ENCODE results near the gene SBF2.

Gene SBF2

DNA sequence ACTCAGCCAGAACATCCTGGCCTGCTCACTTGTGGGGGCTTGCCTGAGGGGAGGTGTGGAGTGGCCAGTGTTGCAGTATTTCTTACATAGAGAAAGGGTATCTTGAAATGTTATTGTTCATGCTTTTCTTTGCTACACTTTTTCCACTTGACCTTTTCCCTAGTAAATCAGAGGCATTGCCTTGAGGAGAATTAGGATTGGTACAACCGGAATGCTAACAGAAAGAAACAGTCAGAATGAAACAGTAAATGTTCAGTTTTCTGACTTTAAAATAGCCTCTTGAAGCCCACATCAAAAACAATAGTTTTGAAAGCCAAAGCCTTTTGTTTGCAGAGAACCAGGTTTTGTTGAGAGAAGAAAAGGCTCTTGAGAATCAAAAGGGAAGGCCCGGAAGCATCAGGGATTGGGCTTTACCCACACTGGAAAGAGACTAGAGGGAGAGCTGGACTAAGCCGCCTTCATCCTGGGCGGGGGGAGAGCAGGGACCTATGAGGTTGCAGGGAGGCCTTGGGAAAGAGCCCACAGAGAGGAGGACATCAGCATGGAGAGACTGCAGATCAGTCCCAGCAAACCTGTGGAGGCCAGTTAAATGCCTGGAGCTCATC lies 23.2 kb upstream of the SBF2 start:
- no peak for DNase-seq

DNA sequence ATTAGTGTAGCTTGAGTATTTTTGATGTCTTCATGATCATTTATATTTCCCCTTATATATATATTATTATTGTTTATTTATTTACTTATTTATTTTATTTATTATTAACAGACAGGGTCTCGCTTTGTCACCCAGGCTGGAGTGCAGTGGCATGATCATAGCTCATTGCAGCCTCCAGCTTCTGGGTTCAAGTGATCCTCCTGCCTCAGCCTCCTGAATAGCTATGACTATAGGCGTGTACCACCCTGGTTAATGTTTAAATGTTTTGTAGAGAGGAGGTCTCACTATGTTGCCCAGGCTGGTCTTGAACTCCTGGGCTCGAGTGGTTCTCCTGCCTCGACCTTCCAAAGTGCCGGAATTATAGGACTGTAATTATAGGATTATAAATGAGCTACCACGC lies 21.1 kb upstream of the SBF2 start:
- DNase-seq = no peak

DNA sequence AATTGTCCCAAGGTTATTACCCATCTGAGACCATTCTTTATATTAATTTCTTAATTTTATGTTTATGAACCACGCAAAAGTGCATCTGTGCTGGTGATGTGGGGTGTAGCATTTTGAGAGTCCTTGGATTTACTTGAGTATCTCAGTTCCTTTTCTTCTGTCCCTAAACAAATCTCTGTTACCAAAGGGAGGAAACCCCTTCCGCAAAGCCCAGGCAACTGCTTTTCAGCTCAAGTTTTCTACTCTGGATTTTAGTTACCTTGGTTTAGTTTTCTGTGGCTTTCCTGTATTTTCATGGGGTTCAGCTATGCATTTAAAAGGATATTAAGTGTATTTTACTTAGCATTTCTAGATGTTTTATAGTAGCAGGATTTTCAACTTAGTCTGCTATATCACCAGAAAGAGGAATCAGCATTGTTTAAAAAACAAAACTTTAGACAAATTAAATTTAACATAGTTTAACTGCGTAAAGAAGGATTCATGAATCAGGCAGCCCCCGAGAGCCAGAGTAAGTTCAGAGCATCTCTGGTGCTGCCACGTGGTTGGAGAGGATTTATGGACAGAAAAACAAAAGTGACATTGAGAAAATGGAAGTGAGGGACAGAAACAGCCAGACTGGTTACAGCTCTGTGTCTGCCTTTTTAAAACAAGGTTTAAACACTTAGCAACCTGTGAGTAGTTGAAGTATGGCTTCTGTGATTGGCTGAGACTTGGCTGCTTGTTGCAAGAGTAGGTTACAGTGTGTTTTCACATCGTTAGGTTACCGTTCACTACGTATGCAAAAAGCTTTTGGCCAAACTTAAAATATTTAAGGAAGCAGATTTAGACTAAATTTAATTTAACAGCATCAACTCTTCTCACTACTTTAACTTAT lies 20.4 kb upstream of the SBF2 start:
- DNase-seq = peak in 1 of 5 experiments; percentile 80

DNA sequence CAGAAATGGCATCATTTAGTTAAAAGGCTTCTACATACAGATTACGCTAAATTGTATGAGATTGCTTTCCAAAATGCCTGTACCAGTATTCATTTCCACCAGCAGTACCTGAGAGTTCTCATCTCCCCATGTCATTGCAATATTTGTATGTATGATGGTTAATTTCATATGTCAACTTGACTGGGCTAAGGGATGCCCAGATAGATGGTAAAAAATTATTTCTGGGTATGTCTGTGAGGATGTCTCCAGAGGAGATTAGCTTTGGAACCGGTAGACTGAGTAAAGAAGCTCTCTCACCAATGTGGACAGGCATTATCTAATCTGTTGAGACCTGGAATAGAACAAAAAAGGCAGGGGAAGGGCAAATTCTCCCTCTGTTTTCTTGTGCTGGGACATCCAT lies 17.8 kb upstream of the SBF2 start:
- no peak for DNase-seq

DNA sequence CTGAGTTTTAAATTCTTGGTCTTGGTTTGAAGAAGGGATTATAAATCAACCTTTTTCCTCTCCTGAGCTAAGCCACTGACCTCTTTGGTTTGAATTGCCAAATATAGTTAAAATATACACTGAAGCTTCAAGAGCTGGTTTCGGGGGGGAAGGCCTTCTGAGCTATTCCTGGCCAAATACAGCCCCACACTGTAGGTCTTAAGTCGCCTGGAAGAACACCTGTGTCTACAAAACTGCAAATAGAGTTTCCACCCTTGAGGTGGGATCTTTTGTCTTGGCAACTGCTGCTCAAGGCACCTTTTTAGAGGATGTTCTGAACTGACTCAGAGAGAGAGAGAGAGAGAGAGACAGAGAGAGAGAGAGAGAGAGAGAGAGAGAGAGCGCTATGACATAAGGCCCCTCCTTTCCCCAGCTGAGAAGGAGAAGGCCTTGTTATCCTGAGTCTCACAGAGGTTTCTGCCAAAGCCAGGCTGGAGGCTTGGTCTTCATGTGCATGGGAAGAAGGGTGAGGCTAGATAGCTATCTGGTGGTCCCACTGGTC lies 16.4 kb upstream of the SBF2 start:
- peak in 1 of 5 experiments; percentile 25 for DNase-seq

DNA sequence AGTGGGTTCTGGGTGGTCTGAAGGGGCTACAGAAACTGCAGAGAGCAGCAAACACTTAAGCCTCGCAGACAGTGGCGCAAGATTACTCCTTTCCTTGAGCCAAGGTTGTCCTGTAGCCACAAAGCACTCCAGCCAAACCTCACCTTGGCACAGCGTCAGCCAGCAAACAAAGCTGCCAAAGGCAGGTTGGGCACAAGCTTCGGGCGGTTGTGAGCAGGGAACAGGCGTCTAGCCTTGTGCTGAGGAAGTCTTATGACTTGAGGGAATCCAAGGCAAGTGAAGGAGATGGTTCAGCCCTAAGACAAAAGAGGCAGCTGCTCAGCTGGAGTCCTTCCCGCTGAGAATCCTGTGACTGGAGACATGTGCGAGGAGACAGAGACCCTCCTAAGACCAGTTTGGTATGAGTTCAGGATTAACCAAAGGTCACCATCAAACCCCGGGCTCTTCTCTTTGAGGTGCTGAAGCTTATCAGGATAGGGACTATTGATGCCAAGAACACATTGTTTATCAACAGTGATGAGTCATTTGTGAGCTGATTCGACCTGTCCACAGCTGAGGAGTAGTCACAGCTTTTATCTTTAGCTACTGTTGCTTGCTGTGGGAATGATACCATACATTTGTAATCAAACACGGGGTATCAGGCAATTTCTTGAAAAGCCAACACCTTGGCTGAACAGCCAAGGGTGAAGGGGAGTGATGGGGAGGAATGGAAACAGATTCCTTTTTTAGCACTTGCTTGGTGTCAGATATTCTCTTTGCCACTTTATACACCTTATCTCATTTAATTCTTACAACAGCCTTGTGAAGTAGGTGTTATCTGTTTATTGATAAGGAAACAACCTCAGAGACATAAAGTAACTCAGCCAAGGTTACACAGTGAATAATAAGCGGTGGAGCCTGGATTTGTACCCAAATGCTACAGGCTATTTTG lies 15.4 kb upstream of the SBF2 start:
- no peak for DNase-seq

DNA sequence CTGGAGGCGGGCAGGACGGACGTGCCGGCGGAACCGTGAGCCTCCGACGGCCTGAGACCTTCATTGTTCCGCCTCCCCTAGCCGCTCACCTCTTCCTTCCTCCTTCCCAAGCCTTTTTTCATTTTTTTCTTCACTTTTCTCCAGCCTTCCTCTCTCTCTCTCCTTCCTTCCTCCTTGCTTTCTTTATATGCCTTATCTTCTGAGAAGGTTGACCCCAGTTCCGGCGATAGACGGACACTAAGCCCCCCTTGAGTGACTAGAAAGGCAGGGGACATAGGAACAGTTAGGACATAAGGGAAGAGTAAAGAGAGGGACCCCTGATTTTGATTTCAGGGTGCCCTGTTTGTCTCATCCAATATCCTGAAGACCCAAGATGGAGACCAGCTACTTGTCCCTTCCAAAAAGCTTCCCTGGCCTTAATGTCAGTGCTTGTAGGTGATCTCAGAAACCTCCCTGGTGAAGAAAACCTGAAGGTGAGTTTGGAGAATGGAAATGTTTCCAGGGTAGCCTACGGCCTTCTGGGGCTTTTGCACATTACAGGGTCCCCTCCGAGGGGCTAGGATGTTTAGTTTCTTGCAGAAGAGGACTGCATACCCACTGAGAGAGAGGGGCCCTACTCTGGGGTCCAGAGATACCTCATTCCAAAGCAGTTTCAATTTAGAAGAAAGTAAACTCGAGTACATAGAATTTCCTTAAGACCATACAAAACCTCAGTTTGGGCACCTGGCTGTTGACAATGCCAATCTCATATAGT lies 14.4 kb upstream of the SBF2 start:
- DNase-seq = no peak

DNA sequence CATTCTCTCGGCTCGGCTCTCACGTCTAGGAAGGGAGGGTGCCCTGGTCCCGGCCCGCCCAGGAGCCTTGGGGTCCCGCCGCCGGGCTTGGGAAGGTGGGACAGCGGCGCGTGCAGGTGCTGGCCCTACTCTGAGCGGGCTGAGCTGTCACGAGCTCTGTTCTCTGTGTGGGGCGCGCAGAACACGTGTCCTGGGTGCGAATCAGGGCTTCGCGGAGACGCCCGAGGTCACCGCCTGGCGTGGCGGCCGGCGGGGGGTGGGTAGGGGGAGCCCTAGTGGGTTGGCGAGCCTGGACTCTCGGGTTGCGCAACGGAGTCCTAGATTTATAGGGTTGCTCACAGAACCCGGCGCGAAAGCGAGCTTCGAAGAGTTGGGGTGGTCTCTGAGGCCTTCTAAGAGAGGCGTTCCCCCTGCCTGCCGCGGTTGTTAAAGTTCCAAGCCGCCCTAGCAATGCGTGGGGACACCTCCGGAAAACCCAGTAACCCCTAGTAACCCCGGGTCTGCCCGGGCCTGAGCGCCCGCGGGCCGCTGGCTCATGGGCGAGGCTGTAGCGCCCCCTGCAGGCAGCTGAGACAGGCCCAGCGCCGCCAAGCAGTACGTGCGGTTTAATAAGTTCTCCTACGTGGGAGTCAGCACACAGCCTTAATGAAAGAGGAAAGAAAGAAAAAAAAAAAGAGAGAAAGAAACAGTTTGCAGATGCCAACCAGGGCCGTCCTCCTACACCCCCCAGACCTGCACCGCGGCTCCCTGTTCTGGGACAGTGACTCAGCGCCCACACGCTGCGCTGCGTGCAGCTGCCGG lies 13.6 kb upstream of the SBF2 start:
- DNase-seq = peak; percentile 70 to 87 (median 71)

DNA sequence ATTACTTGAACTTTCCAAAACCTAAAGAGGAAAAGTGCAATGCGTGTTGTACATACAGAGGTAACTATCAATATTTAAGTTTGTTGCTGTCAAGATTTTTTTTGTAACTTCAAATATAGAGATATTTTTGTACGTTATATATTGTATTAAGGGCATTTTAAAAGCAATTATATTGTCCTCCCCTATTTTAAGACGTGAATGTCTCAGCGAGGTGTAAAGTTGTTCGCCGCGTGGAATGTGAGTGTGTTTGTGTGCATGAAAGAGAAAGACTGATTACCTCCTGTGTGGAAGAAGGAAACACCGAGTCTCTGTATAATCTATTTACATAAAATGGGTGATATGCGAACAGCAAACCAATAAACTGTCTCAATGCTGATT lies 13.0 kb upstream of the SBF2 start:
- DNase-seq = no peak

DNA sequence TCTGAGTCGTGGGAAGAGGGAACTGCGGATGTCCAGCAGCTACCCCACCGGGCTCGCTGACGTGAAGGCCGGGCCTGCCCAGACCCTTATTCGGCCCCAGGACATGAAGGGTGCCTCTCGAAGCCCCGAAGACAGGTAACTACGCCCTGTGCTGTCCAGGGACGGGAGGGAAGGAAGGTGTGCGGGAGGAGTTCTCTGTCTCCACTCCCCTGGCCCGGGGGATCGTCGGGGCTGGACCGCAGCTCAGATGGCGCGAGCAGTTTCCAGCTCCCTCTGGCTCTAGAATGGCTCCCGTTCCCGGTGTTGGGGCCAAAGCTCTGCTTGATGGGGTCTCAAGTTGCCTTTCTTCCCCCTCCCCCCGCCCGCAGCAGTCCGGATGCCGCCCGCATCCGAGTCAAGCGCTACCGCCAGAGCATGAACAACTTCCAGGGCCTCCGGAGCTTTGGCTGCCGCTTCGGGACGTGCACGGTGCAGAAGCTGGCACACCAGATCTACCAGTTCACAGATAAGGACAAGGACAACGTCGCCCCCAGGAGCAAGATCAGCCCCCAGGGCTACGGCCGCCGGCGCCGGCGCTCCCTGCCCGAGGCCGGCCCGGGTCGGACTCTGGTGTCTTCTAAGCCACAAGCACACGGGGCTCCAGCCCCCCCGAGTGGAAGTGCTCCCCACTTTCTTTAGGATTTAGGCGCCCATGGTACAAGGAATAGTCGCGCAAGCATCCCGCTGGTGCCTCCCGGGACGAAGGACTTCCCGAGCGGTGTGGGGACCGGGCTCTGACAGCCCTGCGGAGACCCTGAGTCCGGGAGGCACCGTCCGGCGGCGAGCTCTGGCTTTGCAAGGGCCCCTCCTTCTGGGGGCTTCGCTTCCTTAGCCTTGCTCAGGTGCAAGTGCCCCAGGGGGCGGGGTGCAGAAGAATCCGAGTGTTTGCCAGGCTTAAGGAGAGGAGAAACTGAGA lies 12.2 kb upstream of the SBF2 start:
- peak in 1 of 5 experiments; percentile 26 for DNase-seq

DNA sequence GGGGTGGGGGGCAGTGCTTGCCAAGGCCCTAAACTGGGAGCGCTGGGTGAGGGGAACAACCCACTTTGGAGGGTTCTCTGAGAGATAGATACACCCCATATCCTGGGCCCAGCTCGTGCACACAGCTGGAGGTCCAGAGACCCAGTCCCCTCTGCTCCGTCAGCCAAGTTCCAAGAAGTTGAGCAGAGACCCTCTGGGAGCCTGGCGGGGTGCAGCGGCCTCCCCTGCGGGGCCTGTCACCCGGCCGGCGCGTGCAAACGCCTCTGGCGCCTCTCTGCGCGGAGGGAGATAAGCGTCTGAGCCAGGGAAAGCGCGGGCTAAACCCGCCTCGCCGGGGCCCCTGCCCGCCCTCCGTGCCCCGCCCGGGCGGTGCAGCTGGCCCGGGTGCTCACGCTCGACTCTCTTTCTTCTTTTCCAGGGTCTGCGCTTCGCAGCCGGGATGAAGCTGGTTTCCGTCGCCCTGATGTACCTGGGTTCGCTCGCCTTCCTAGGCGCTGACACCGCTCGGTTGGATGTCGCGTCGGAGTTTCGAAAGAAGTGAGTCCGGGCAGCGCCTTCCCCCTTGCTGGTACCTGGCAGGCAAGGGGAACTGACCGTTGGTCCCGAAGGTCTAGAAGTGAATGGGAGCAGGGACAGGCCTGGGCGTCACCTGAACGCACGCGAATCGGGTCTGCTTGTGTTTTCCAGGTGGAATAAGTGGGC lies 11.4 kb upstream of the SBF2 start:
- peak in 1 of 5 experiments; percentile 39 for DNase-seq

DNA sequence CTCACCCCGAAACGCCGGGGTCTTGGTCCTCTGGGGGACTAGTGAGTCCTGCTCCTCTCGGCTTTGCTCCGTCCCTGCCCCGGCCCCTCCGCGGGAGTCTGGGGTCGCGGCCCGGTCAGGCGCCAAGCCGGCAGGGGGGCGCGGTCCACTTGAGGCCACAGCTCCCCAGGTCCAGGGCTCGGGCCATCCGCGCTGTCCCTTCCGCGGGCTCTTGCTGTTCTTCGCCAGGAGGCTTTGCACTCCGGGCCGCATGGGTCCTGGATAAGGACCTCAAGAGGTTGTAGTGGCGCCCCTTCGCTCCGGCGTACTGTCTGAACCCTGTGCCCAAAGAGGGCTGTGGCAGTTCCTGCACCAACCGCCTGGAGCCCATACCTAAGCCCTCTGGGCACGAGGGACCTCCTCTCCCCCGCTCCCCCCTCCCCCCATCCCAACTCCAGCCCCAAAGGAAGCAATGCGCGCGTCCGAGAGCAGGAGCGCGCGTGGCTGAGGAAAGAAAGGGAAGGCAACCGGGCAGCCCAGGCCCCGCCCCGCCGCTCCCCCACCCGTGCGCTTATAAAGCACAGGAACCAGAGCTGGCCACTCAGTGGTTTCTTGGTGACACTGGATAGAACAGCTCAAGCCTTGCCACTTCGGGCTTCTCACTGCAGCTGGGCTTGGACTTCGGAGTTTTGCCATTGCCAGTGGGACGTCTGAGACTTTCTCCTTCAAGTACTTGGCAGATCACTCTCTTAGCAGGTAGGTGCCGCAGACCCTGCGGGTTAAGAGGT lies 10.7 kb upstream of the SBF2 start, which contains the start of gene ADM:
Gene ADM, plus strand, starts transcription at position 579 of the 767 bp plus-strand sequence. CDS start 628 bp downstream, outside the sequence.
- DNase-seq = peak in 2 of 5 experiments; percentile 29 to 41

DNA sequence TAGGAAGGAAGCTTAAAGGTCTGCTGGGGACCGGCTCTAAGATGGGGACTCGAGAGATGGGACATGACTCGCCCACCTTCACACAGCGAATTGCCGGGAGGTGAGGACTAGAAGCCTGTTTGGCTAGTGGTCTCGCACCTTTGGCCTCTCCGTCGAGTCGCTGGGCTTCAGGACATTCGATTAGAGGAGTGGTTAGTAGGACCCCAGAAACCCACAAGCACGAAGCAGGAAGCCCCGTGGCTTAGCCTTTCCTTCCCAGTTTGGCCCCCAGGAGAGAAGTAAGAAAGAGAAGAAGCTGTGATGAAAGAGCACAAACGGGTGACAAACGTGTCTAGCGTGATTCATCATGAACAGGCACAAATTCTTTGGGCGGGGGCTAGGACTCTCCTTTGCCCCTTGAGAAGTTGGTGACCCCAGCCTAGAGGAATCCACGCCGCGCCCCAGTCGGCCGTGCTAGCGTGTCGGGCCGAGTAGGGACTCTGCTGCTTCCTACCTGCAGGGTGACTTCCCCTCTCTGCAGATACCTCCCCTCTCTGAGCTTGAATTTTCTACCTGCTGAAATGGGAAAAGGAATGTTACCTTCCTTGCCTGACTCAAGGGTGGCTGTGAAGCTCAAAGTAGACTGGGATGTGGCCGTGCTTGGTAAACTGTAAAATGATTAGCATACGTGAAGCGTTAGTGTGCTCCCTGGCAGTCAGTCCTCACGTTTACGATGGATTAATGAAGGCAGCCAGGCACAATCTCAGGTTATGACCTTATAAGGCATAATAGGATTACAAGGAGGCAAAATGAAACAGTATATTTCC lies 9.7 kb upstream of the SBF2 start:
- DNase-seq = no peak

DNA sequence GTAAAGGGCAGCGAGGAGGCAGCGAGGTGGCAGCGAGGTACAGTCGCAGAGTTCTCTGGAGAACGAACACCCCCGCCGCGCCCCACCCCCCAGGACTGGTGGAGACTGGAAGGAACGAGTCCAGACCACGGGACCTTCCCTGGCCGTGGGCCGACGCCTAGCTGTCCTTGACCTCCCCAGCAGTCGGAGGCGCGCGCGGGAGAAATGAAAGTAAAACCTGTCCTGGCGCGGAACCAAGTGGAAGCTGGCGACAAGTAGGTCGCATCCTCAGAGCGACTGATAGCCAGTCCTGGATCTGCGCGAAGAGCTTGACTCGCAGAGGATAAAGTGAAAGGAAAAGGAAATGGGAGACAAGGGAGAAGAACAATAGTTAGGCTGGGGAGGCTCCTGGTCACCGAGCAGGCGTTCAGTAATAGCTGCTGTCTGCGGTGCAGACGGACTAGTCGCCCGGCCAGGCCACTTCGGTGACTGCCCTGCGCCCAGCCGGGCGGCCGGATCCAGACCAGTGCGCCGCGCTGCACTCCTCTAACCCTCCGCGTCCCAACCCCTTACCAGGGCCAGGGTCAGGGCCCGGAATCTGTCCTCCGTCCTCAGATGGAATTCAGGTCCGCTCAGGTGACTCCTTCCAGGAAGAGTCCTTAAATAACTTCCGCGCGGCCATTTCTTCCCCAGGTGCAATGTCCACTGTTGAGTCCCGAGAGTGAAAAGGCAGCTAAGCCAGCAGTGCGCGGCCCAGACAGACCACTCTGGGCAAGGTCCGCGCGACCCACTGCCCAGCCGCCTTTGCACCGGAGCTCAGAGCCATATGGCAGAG lies 8.9 kb upstream of the SBF2 start:
- DNase-seq = peak in 4 of 5 experiments; percentile 39 to 72 (median 58)

DNA sequence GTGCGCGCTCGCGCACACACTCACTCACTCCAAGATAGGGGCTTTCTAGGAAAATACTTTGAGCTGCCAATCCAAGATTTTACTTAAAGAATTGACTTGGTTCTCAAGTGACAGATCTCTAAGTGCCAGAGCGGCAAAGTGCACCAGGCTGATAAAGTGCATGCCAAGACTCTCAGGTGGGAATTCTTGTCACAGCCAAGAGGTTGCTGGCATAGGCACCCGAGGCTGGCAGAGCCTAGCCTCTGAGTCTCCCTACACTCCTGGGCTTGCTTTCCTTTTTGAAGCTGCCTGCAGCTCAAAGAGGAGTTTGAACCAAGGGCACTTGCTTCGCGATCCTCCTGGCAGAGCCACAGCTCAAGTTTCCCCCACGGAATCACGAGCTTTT lies 8.3 kb upstream of the SBF2 start:
- peak in 1 of 5 experiments; percentile 24 for DNase-seq

DNA sequence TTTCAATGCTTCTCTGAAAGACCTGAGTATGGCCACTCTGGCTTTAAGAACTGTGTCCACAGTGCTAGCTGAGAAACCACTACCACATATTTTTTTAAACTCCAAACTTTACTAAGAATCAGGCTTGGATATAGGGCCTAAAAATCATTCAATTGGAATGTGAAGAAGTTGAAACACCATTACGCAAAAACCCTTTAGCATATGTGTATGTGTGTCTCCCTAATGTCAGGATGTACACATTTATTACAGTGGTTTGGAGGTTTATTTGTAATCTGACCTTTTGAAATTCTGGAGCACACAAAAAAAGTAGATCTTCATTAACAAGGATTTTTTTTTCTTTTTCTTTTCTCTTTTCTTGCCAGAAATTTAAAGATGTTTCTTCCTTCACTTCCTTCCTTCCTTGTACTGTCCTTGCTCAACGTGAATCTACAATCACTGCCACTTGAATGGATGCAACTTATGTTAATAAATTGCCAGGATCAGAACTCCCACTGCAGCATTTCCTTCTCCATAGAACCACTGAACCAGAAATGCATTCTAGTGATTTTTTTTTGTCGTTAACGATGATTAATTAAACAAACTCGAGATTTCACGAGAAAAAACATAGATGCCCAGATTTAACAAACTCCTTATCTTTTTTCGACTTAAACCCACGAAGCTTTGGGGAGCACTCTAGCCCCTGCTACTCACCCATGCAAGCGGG lies 7.8 kb upstream of the SBF2 start:
- DNase-seq = no peak

Measured in T-helper 2 cell (primary cell).